H9 (cell line): ENCODE results near the gene FGF21. TPM values are rescaled to one million over a fixed set of nuclear protein-coding genes. Genes with fewer than 3 reads are reported as not detected.
"Not testable (repeated sequence)": the region's sequence is repeated elsewhere in the genome, so short reads cannot be mapped to it uniquely, and the experiment has no call there.

Experiments
- DNase-seq: peaks from one replicate; pipeline ENCODE4 v3.0.0-alpha.2; 2017
- H2AFZ ChIP-seq: one replicate; pipeline ENCODE4 v1.6.1; 2013; ENCODE audit warnings: mild to moderate bottlenecking, low read length, control low read depth, moderate library complexity
- H2AK5ac ChIP-seq: 2 replicates; pipeline ENCODE4 v1.6.1; 2013; ENCODE audit warnings: low read length, control low read depth, mixed read lengths; ENCODE audit not compliant: insufficient read length
- H2BK120ac ChIP-seq: one replicate; pipeline ENCODE4 v1.6.1; 2013; ENCODE audit warnings: low read depth, mild to moderate bottlenecking, low read length, control low read depth, inconsistent platforms; ENCODE audit not compliant: poor library complexity, severe bottlenecking
- H2BK12ac ChIP-seq: 2 replicates; pipeline ENCODE4 v1.6.1; 2013; ENCODE audit warnings: low read length, control low read depth, mixed read lengths, low read depth; ENCODE audit not compliant: insufficient read length
- H2BK15ac ChIP-seq: 2 replicates; pipeline ENCODE4 v1.6.1; 2013; ENCODE audit warnings: low read depth, low read length, control low read depth
- H2BK20ac ChIP-seq: one replicate; pipeline ENCODE4 v1.6.1; 2013; ENCODE audit warnings: low read depth, mild to moderate bottlenecking, low read length, control low read depth, inconsistent platforms; ENCODE audit not compliant: poor library complexity, severe bottlenecking
- H2BK5ac ChIP-seq: 2 replicates; pipeline ENCODE4 v1.6.1; 2013; ENCODE audit warnings: low read length, control low read depth, mixed read lengths; ENCODE audit not compliant: insufficient read length
- H3K14ac ChIP-seq: 2 replicates; pipeline ENCODE4 v1.6.1; 2013; ENCODE audit warnings: low read length, control low read depth; ENCODE audit not compliant: insufficient read depth
- H3K18ac ChIP-seq: 2 replicates; pipeline ENCODE4 v1.6.1; 2013; ENCODE audit warnings: low read depth, mild to moderate bottlenecking, mixed read lengths, low read length, control low read depth; ENCODE audit not compliant: insufficient read length
- H3K23ac ChIP-seq: 2 replicates; pipeline ENCODE4 v1.6.1; 2013; ENCODE audit warnings: low read length, control low read depth, mixed read lengths, low read depth; ENCODE audit not compliant: insufficient read length
- H3K23me2 ChIP-seq: 2 replicates; pipeline ENCODE4 v1.6.1; 2013; ENCODE audit warnings: low read depth, mild to moderate bottlenecking, mixed read lengths, low read length, control low read depth; ENCODE audit not compliant: insufficient read length, poor library complexity, severe bottlenecking
- H3K27ac ChIP-seq: 2 replicates; pipeline ENCODE4 v1.5.1; 2013; ENCODE audit warnings: low read length, control low read depth, mixed read lengths, low read depth; ENCODE audit not compliant: insufficient read length
- H3K27me3 ChIP-seq: 2 replicates; pipeline ENCODE4 v1.6.1; 2013; ENCODE audit warnings: low read length, control low read depth, inconsistent platforms; ENCODE audit not compliant: insufficient read depth
- H3K4ac ChIP-seq: 2 replicates; pipeline ENCODE4 v1.6.1; 2013; ENCODE audit warnings: low read depth, mild to moderate bottlenecking, control low read depth, inconsistent platforms, low read length, moderate library complexity
- H3K4me1 ChIP-seq: 2 replicates; pipeline ENCODE4 v1.6.1; 2013; ENCODE audit warnings: low read length, control low read depth, inconsistent platforms; ENCODE audit not compliant: insufficient read depth
- H3K4me2 ChIP-seq: 2 replicates; pipeline ENCODE4 v1.6.1; 2013; ENCODE audit warnings: low read length, control low read depth, mixed read lengths; ENCODE audit not compliant: insufficient read length, insufficient read depth
- H3K56ac ChIP-seq: 2 replicates; pipeline ENCODE4 v1.6.1; 2013; ENCODE audit warnings: low read depth, mild to moderate bottlenecking, mixed read lengths, low read length, control low read depth; ENCODE audit not compliant: insufficient read length
- H3K79me1 ChIP-seq: 2 replicates; pipeline ENCODE4 v1.6.1; 2013; ENCODE audit warnings: low read depth, mild to moderate bottlenecking, moderate library complexity, low read length, control low read depth, inconsistent platforms; ENCODE audit not compliant: insufficient read depth, poor library complexity, severe bottlenecking
- H3K79me2 ChIP-seq: 2 replicates; pipeline ENCODE4 v1.6.1; 2013; ENCODE audit warnings: low read length, control low read depth, inconsistent platforms; ENCODE audit not compliant: insufficient read depth
- H3K9ac ChIP-seq: 2 replicates; pipeline ENCODE4 v1.6.1; 2013; ENCODE audit warnings: low read length, control low read depth, mixed read lengths; ENCODE audit not compliant: insufficient read length; ENCODE audit errors: extremely low read depth
- H3K9me3 ChIP-seq: one replicate; pipeline ENCODE4 v1.6.1; 2013; ENCODE audit warnings: low read depth, low read length, inconsistent platforms; ENCODE audit not compliant: control insufficient read depth
- H3T11ph ChIP-seq: one replicate; pipeline ENCODE4 v1.6.1; 2013; ENCODE audit warnings: mild to moderate bottlenecking, low read length, control low read depth, inconsistent platforms
- H4K20me1 ChIP-seq: one replicate; pipeline ENCODE4 v1.6.1; 2013; ENCODE audit not compliant: control insufficient read depth, insufficient read length, insufficient read depth
- H4K5ac ChIP-seq: 2 replicates; pipeline ENCODE4 v1.6.1; 2013; ENCODE audit warnings: low read depth, mild to moderate bottlenecking, mixed read lengths, low read length, control low read depth; ENCODE audit not compliant: insufficient read length
- H4K8ac ChIP-seq: replicated peaks from 2 replicates; pipeline ENCODE4 v1.6.1; 2013; ENCODE audit warnings: low read length, control low read depth, mixed read lengths, low read depth; ENCODE audit not compliant: insufficient read length
- H4K91ac ChIP-seq: 2 replicates; pipeline ENCODE4 v1.6.1; 2013; ENCODE audit warnings: low read depth, mild to moderate bottlenecking, moderate library complexity, mixed read lengths, low read length, control low read depth; ENCODE audit not compliant: insufficient read length
- H3K27ac Mint-ChIP-seq, 3 experiments: 2 replicates in 2 of 3; 3 replicates in 1 of 3; pipeline ENCODE4 v1.8.0; 2020 to 2021; ENCODE audit warnings: mixed read lengths in 3 of 3, mild to moderate bottlenecking in 1 of 3, moderate library complexity in 1 of 3
- H3K27me3 Mint-ChIP-seq: 2 replicates; pipeline ENCODE4 v1.8.0; 2021; ENCODE audit warnings: low read depth, mild to moderate bottlenecking, moderate library complexity, mixed read lengths
- H3K36me3 Mint-ChIP-seq, 3 experiments: 2 replicates in 2 of 3; 3 replicates in 1 of 3; pipeline ENCODE4 v1.8.0; 2020 to 2021; ENCODE audit warnings: low read depth in 3 of 3, mixed read lengths in 3 of 3; ENCODE audit not compliant: insufficient read depth in 1 of 3
- H3K4me1 Mint-ChIP-seq, 2 experiments: 2 replicates each; pipeline ENCODE4 v1.8.0; 2020; ENCODE audit warnings: mixed read lengths in 2 of 2
- H3K4me3 Mint-ChIP-seq, 2 experiments: 2 replicates in 1 of 2; 3 replicates in 1 of 2; pipeline ENCODE4 v1.8.0; 2020 to 2021; ENCODE audit warnings: mild to moderate bottlenecking in 2 of 2, mixed read lengths in 2 of 2, moderate library complexity in 1 of 2
- H3K9me3 Mint-ChIP-seq, 2 experiments: 2 replicates in 1 of 2; 3 replicates in 1 of 2; pipeline ENCODE4 v1.8.0; 2020; ENCODE audit warnings: mild to moderate bottlenecking in 2 of 2, mixed read lengths in 2 of 2, moderate library complexity in 1 of 2
- WGBS: extraction: QIAGEN DNeasy Blood & Tissue Kit; methylation state at CpG from one replicate; pipeline ENCODE4 v1.1.7; 2013; ENCODE audit warnings: missing lambda C conversion rate, low lambda C conversion rate, mixed read lengths; ENCODE audit not compliant: insufficient read length; ENCODE audit errors: extremely low coverage; 5-methylcytosine and 5-hydroxymethylcytosine counted together
- total RNA-seq: library from RNA; stranded (reverse); gene quantifications from 2 replicates; pipeline ENCODE4 v1.2.1, GENCODE V29; 2021
- TF ChIP-seq, protein P1 (sequence below): fragments of 200-600 bp; sonication (generic); conservative IDR thresholded peaks from 3 replicates; pipeline ENCODE4 v1.8.0; 2021; ENCODE audit warnings: antibody characterized with exemption, mild to moderate bottlenecking

Gene FGF21
- total RNA-seq, 1 experiment from 2014 or later: 0.90 TPM

DNA sequence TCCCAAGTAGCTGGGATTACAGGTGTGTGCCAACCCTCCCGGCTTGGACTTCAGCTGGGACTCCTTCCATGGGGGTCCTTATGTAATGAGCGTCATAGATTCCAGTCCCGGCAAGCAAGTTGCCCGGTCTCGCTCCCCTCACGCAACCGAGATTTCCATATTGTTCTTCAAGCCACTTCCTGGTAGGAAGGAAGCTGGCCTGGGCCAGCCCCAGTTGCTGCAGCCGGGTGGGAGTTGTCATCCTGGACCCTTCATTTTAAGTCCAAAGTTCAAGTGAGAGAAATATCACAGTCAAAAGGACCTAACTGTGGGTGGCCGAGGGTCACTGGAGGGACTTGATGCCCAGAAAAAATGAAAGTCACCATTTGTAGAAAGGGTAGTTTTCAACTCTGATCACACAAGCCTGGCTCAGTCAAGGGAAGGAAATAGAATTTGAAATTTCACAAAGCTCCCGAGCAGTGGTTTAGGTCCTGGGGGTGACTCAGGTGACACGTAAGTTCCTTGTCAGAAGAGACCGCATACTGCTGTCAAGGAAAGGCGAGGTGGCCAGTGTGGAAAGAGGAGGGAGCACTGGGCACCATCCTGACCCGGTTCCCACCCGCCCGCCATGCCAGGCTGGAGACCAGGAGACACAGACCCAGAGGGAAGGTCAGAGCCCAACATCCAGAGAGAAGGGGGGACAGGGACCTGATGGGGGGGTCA, 5.3 kb downstream of the FGF21 start:
- peaks cover 37% of the 10 kb centered on the region for H3K27me3 Mint-ChIP-seq
- TF ChIP-seq, protein P1, sequence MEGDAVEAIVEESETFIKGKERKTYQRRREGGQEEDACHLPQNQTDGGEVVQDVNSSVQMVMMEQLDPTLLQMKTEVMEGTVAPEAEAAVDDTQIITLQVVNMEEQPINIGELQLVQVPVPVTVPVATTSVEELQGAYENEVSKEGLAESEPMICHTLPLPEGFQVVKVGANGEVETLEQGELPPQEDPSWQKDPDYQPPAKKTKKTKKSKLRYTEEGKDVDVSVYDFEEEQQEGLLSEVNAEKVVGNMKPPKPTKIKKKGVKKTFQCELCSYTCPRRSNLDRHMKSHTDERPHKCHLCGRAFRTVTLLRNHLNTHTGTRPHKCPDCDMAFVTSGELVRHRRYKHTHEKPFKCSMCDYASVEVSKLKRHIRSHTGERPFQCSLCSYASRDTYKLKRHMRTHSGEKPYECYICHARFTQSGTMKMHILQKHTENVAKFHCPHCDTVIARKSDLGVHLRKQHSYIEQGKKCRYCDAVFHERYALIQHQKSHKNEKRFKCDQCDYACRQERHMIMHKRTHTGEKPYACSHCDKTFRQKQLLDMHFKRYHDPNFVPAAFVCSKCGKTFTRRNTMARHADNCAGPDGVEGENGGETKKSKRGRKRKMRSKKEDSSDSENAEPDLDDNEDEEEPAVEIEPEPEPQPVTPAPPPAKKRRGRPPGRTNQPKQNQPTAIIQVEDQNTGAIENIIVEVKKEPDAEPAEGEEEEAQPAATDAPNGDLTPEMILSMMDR: no peak
- no peaks in the 10 kb centered on the region for H4K20me1 ChIP-seq
- H3K14ac ChIP-seq: no peak overlapping the region
- H3K4me2 ChIP-seq: no peak overlapping the region
- H2BK15ac ChIP-seq: no peak overlapping the region
- H3K23ac ChIP-seq: no peak overlapping the region
- H2BK120ac ChIP-seq: no peak overlapping the region
- no peaks in the 10 kb centered on the region for H3K9me3 ChIP-seq
- H3K4me3 Mint-ChIP-seq: peak overlapping the region in 1 of 2 experiments; percentile 53; a peak in 2 of 5 replicates
- no CpG with 5 or more reads among the region's 16 CpGs for WGBS
- no peak overlapping the region for H3K4ac ChIP-seq
- no peak overlapping the region for H2AK5ac ChIP-seq
- no peaks in the 10 kb centered on the region for H3K9me3 Mint-ChIP-seq
- peaks cover 7 to 18% of the 10 kb centered on the region in 2 experiments for H3K4me1 Mint-ChIP-seq
- H2BK20ac ChIP-seq: no peak overlapping the region
- no peak overlapping the region for H3K56ac ChIP-seq
- no peaks in the 10 kb centered on the region for H3K36me3 Mint-ChIP-seq
- no peaks in the 10 kb centered on the region for H3K79me1 ChIP-seq
- H3K27ac Mint-ChIP-seq: no peak overlapping the region; a peak in 1 of 7 replicates
- no peak overlapping the region for H4K91ac ChIP-seq
- H3K4me1 ChIP-seq: 0 out of 2 replicates have a peak, but pooled peaks cover 3% of the 10 kb centered on the region
- no peak for DNase-seq
- no peak overlapping the region for H2BK5ac ChIP-seq
- H3K27me3 ChIP-seq: no peaks in the 10 kb centered on the region
- H3K18ac ChIP-seq: no peak overlapping the region
- no peak overlapping the region for H3T11ph ChIP-seq
- no peak overlapping the region for H4K8ac ChIP-seq
- no peak overlapping the region for H2AFZ ChIP-seq
- H3K27ac ChIP-seq: no peak overlapping the region
- H2BK12ac ChIP-seq: no peak overlapping the region
- H3K79me2 ChIP-seq: no peaks in the 10 kb centered on the region
- H3K9ac ChIP-seq: no peak overlapping the region
- H4K5ac ChIP-seq: no peak overlapping the region
- no peaks in the 10 kb centered on the region for H3K23me2 ChIP-seq

DNA sequence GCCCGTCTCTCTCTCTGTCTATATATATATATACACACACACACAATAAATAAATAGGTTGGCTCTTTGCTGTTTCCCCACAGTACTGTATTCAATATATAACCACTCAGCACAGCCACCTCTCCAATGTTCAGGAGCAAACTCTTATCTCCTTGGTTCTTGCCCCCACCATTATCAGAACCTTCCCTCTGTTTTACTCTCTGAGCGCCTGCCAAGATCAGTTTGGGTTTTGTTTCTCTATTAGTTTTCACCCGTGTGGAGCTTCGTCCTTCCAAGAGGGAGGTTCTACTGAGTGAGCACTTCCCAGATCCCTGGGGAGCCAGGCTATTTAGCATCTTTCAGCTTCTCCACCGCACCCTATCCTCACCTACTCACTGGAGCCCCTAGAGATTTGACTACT, 10.5 kb downstream of the FGF21 start:
- H3K27me3 Mint-ChIP-seq: peaks cover 33% of the 10 kb centered on the region
- not testable (repeated sequence) for H3K23me2 ChIP-seq, H3K18ac ChIP-seq, H3K79me1 ChIP-seq, H3K4me3 Mint-ChIP-seq, H3K56ac ChIP-seq, H3K27ac Mint-ChIP-seq, H2BK5ac ChIP-seq, H3K36me3 Mint-ChIP-seq, H2AK5ac ChIP-seq, H4K91ac ChIP-seq, H3K79me2 ChIP-seq, H4K5ac ChIP-seq, H3K4ac ChIP-seq, H3K14ac ChIP-seq, H2AFZ ChIP-seq, H2BK20ac ChIP-seq, H2BK15ac ChIP-seq, H2BK12ac ChIP-seq, H3K4me2 ChIP-seq, H3T11ph ChIP-seq, H4K8ac ChIP-seq, DNase-seq, H3K27me3 ChIP-seq, H3K9ac ChIP-seq, H2BK120ac ChIP-seq, H3K9me3 ChIP-seq, H3K27ac ChIP-seq, H3K4me1 ChIP-seq, H3K23ac ChIP-seq, H3K9me3 Mint-ChIP-seq, H4K20me1 ChIP-seq
- no CpG with 5 or more reads among the region's 5 CpGs for WGBS
- peaks cover 10 to 15% of the 10 kb centered on the region in 2 experiments for H3K4me1 Mint-ChIP-seq
